ENCODE data around the gene SOX3. TPM values are rescaled to one million over a fixed set of nuclear protein-coding genes. Genes with fewer than 3 reads are reported as not detected.
A peak's percentile ranks its signal among the peaks of the same experiment; 100 is the strongest.

The SOX3 gene
- total RNA-seq, 1 experiment from 2014 or later = not detected

DNA sequence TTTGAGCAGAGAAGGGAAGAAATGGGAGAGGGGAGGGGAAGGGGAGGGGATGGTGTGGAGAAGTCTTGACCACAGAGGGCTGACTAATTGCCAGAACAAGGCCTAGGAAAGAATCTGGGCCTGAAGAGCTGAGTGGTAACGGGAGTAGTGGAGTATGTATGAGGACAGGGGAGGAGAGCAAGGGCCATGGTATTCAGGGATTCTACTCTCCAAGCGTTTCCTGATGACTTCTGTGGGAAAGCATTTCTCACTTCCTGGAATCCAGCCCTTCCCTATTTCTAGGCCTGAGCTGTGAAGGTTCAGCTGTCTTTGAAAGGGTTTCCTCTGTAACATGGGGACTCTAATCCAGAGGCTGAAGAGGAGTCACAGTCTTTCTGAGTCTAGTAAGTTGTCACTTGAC lies 19.7 kb upstream of the SOX3 start:
- ChIA-PET POLR2A (no interaction called here), CTCF (interaction anchor here (0.6 kb wide), 1 partner anchor 866 kb away, joined by 3 read pairs; no protein-coding TSS in a partner anchor)
- Mint-ChIP-seq H3K27ac (ENCODE audit: low read depth, unreplicated experiment) (peak overlapping the region; percentile 74), H3K9me3 (ENCODE audit: unreplicated experiment) (no peaks in the 10 kb centered on the region), H3K27me3 (ENCODE audit: insufficient read depth, unreplicated experiment) (peaks cover 14% of the 10 kb centered on the region), H3K36me3 (ENCODE audit: insufficient read depth, unreplicated experiment) (no peaks in the 10 kb centered on the region), H3K4me1 (ENCODE audit: insufficient read depth, unreplicated experiment) (peaks cover 23% of the 10 kb centered on the region), H3K4me3 (ENCODE audit: unreplicated experiment) (no peak overlapping the region)
- TF ChIP-seq CTCF (IDR thresholded peaks at IDR 0.05; ENCODE audit: unreplicated experiment) = no peak
- DNase-seq (ENCODE audit: unreplicated experiment) = peak; percentile 47
- intact Hi-C loops (cut with micrococcal nuclease) = no loop called here
- no TSS peak for BruUV-seq (replicated peaks)

DNA sequence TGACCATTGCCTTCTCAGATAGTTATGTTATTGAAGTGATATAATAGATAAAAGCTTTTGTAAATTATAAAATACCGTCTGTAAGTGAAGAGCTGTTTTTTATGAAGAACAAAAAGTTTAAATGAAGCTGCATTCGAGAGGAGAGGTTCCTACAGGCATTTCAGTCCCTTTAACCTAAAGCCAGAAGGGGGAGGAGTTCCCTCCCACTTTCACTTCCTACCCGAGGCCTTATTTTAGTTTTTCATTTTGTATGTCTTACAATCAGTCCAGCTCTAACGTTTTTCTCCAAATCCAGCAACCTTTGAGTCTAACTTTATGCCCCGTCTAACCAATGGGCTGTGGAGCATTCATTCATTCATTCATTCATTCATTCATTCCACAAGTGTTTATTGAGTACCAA lies 16.5 kb upstream of the SOX3 start:
- no peak for DNase-seq (ENCODE audit: unreplicated experiment)
- no peak overlapping the region for H3K27ac Mint-ChIP-seq (ENCODE audit: low read depth, unreplicated experiment)
- H3K4me1 Mint-ChIP-seq (ENCODE audit: insufficient read depth, unreplicated experiment) = peaks cover 18% of the 10 kb centered on the region
- peaks cover 27% of the 10 kb centered on the region for H3K27me3 Mint-ChIP-seq (ENCODE audit: insufficient read depth, unreplicated experiment)
- no peaks in the 10 kb centered on the region for H3K9me3 Mint-ChIP-seq (ENCODE audit: unreplicated experiment)
- intact Hi-C loops (cut with micrococcal nuclease) = no loop called here
- BruUV-seq (replicated peaks) = no TSS peak
- H3K36me3 Mint-ChIP-seq (ENCODE audit: insufficient read depth, unreplicated experiment) = no peaks in the 10 kb centered on the region
- ChIA-PET CTCF (interaction anchor here (0.9 kb wide), 1 partner anchor 10 kb away, joined by 3 read pairs; no protein-coding TSS in a partner anchor), POLR2A (interaction anchor here (1.2 kb wide), 1 partner anchor 9 kb away, joined by 3 read pairs; no protein-coding TSS in a partner anchor)
- TF ChIP-seq CTCF (IDR thresholded peaks at IDR 0.05; ENCODE audit: unreplicated experiment) = no peak
- no peak overlapping the region for H3K4me3 Mint-ChIP-seq (ENCODE audit: unreplicated experiment)

DNA sequence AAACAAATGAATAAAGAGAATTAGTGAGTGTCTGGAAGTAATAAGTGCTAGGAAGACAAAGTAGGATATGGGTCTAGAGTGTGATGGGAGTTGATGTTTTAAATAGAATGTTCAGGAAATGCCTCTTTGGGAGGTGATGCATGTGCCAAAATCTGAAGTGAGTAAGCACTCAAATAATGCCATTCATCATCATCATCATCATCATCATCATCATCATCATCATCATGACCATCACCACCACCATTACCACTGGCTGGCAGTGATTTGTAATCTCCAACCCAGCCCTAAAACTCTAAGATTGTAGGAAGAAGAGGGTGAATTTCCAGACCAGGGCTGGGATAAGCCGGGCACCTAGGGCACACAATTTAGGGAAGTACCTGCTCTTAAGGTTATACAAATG lies 9.7 kb upstream of the SOX3 start:
- H3K27me3 Mint-ChIP-seq (ENCODE audit: insufficient read depth, unreplicated experiment) = peaks cover 13% of the 10 kb centered on the region
- BruUV-seq (replicated peaks) = no TSS peak
- H3K27ac Mint-ChIP-seq (ENCODE audit: low read depth, unreplicated experiment) = no peak overlapping the region
- CTCF ChIA-PET = no interaction called here
- no peak for DNase-seq (ENCODE audit: unreplicated experiment)
- no peak overlapping the region for H3K4me3 Mint-ChIP-seq (ENCODE audit: unreplicated experiment)
- intact Hi-C loops (cut with micrococcal nuclease) = no loop called here
- POLR2A ChIA-PET = interaction anchor here (1.2 kb wide), 1 partner anchor 170 kb away, joined by 3 read pairs; no protein-coding TSS in a partner anchor
- H3K4me1 Mint-ChIP-seq (ENCODE audit: insufficient read depth, unreplicated experiment) = no peaks in the 10 kb centered on the region
- H3K9me3 Mint-ChIP-seq (ENCODE audit: unreplicated experiment) = no peaks in the 10 kb centered on the region
- H3K36me3 Mint-ChIP-seq (ENCODE audit: insufficient read depth, unreplicated experiment) = no peaks in the 10 kb centered on the region
- TF ChIP-seq CTCF (IDR thresholded peaks at IDR 0.05; ENCODE audit: unreplicated experiment) = no peak

DNA sequence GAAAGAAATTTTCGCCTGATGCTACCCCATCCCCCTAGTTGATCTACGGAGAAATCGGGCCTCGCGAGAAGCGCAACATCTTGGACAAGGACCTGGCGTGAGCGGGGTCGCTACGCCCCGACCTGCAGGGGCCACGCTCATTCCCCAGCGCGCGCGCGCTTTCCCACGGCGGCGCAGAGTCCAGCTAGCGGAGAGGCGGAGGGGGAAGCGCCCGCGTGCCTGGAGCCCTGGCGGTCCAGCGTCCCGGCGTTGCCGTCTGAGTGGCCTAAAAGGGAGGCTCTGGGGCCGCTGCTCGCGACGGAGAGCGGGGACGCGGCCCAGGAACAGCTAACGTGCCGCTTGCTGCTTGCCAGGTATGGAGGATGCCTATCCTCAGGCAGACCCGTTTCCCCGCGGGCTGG lies 6.0 kb upstream of the SOX3 start:
- no peak for DNase-seq (ENCODE audit: unreplicated experiment)
- Mint-ChIP-seq H3K27ac (ENCODE audit: low read depth, unreplicated experiment) (no peak overlapping the region), H3K4me3 (ENCODE audit: unreplicated experiment) (no peak overlapping the region), H3K4me1 (ENCODE audit: insufficient read depth, unreplicated experiment) (peaks cover 6% of the 10 kb centered on the region), H3K9me3 (ENCODE audit: unreplicated experiment) (no peaks in the 10 kb centered on the region), H3K27me3 (ENCODE audit: insufficient read depth, unreplicated experiment) (no peaks in the 10 kb centered on the region), H3K36me3 (ENCODE audit: insufficient read depth, unreplicated experiment) (no peaks in the 10 kb centered on the region)
- ChIA-PET POLR2A (no interaction called here), CTCF (interaction anchor here (0.6 kb wide), 1 partner anchor 90 kb away, joined by 4 read pairs; no protein-coding TSS in a partner anchor)
- no TSS peak for BruUV-seq (replicated peaks)
- TF ChIP-seq CTCF (IDR thresholded peaks at IDR 0.05; ENCODE audit: unreplicated experiment) = no peak
- intact Hi-C loops (cut with micrococcal nuclease) = no loop called here

Measured in MCF 10A (cell line).